Liver (tissue), 3 donors: ENCODE data around the gene LDB2.

Source experiments
- CTCF ChIP-seq: fragments of 150-350 bp; IDR thresholded peaks from 2 replicates; pipeline ENCODE4 v1.5.1; 2017; ENCODE audit warnings: improper control_type of control experiment, low read depth, low read length; ENCODE audit not compliant: missing input control
- EGR1 ChIP-seq, 2 donors: IDR thresholded peaks; 2 replicates each; pipeline ENCODE4 v1.6.1; 2016 to 2018; ENCODE audit warnings: antibody characterized with exemption in 2 of 2, low read depth in 2 of 2
- FOXA1 ChIP-seq: IDR thresholded peaks from 2 replicates; pipeline ENCODE4 v1.6.1; 2016; ENCODE audit warnings: antibody characterized with exemption
- GABPA ChIP-seq, 2 donors: IDR thresholded peaks in 1 of 2; conservative IDR thresholded peaks in 1 of 2; 2 replicates each; pipeline ENCODE4 v1.6.1; 2016; ENCODE audit warnings: antibody characterized with exemption in 2 of 2, mild to moderate bottlenecking in 1 of 2, moderate library complexity in 1 of 2
- HNF4A ChIP-seq, 2 donors: conservative IDR thresholded peaks; 2 replicates each; pipeline ENCODE4 v1.6.1; 2016; ENCODE audit warnings: antibody characterized with exemption in 2 of 2, mild to moderate bottlenecking in 2 of 2
- MAX ChIP-seq: IDR thresholded peaks from 2 replicates; pipeline ENCODE4 v1.6.1; 2016; ENCODE audit warnings: antibody characterized with exemption
- RAD21 ChIP-seq, 2 donors: IDR thresholded peaks; 2 replicates each; pipeline ENCODE4 v1.6.1; 2016; ENCODE audit warnings: antibody characterized with exemption in 2 of 2, mild to moderate bottlenecking in 2 of 2
- REST ChIP-seq: IDR thresholded peaks from 2 replicates; pipeline ENCODE4 v1.6.1; 2016; ENCODE audit warnings: antibody characterized with exemption, mild to moderate bottlenecking
- SP1 ChIP-seq: IDR thresholded peaks from 2 replicates; pipeline ENCODE4 v1.6.1; 2018; ENCODE audit warnings: antibody characterized with exemption, mild to moderate bottlenecking
- TAF1 ChIP-seq: conservative IDR thresholded peaks from 2 replicates; pipeline ENCODE4 v1.6.1; 2016; ENCODE audit warnings: antibody characterized with exemption, mild to moderate bottlenecking
- YY1 ChIP-seq: IDR thresholded peaks from 2 replicates; pipeline ENCODE4 v1.6.1; 2016; ENCODE audit warnings: antibody characterized with exemption, mild to moderate bottlenecking
- ZBTB33 ChIP-seq: IDR thresholded peaks from 2 replicates; pipeline ENCODE4 v1.6.1; 2016; ENCODE audit warnings: antibody characterized with exemption
- donor health status: healthy.
- donor health status: healthy.

GRCh38 chr4:16838226-16838875 lies 60.1 kb downstream of the LDB2 start:
- TF ChIP-seq EGR1 (IDR thresholded peaks at IDR 0.05; ENCODE audit: low read depth in 2 of 2): no peak
- no peak for TF ChIP-seq CTCF
- peak; percentile 25 to 55 for TF ChIP-seq RAD21 (IDR thresholded peaks at IDR 0.05)
- no peak for TF ChIP-seq REST
- no peak for TF ChIP-seq TAF1
- peak; percentile 70 for TF ChIP-seq YY1
- TF ChIP-seq MAX: peak; percentile 52
- no peak for TF ChIP-seq GABPA (IDR thresholded peaks at IDR 0.05 in 1 of 2, conservative IDR thresholded peaks at IDR 0.05 in 1 of 2)
- TF ChIP-seq ZBTB33: peak; percentile 59
- peak; percentile 69 to 79 for TF ChIP-seq HNF4A (conservative IDR thresholded peaks at IDR 0.05)
- TF ChIP-seq FOXA1: no peak
- TF ChIP-seq SP1: peak; percentile 76
